Loucy (cell line): ENCODE measurements around the gene EXOC3L4.

Source experiments
- CTCF ChIP-seq: fragments of 200-600 bp; sonication (generic); conservative IDR thresholded peaks from 2 replicates; pipeline ENCODE4 v1.5.1; 2014; ENCODE audit warnings: mild to moderate bottlenecking, antibody characterized with exemption, low read length
- EZH2phosphoT487 ChIP-seq: fragments of 200-600 bp; IDR thresholded peaks from 2 replicates; pipeline ENCODE4 v1.6.1; 2018; ENCODE audit warnings: antibody characterized with exemption, mild to moderate bottlenecking, moderate library complexity, borderline replicate concordance

GRCh38 chr14:103109535-103110441, 15.3 kb downstream of the EXOC3L4 start:
- no peak for TF ChIP-seq CTCF
- TF ChIP-seq EZH2phosphoT487 = no peak
